Sigmoid colon (tissue), 4 donors: ENCODE results near the gene INTS4.

Source experiments
- EP300 ChIP-seq, 4 donors: sonication (generic); formaldehyde crosslinking; IDR thresholded peaks; one replicate each; pipeline ENCODE4 v1.6.1; 2017; ENCODE audit warnings: antibody characterized with exemption in 4 of 4
- POLR2A ChIP-seq, 2 donors: fragments of 450-650 bp; IDR thresholded peaks; one replicate each; pipeline ENCODE4 v1.6.1; 2016; ENCODE audit warnings: antibody characterized with exemption in 2 of 2, mild to moderate bottlenecking in 2 of 2, moderate library complexity in 2 of 2
- TF ChIP-seq, protein P1 (sequence below), 4 experiments: fragments of 450-650 bp in 3 of 4; fragments of 200-600 bp in 1 of 4; IDR thresholded peaks; one replicate each; pipeline ENCODE4 v1.5.1; 2016 to 2019; ENCODE audit warnings: antibody characterized with exemption in 4 of 4, mild to moderate bottlenecking in 3 of 4, moderate library complexity in 2 of 4

DNA sequence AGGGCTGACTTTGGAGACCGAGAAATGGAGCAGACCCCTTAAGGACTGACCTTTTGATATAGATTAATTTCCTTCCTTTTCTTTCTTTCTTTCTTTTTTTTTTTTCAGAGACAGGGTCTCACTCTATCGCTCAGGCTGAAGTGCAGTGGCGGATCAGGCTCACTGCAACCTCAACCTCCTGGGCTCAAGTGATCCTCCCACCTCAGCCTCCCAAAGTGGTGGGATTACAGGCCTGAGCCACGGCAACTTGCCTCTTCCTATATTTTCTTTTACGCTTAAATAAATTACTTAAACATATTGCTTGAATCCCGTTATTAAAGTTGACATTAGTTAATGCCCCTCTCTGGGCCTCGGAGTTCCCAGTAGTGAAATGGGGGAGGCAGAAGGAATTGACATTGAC lies 29.0 kb upstream of the INTS4 start:
- TF ChIP-seq POLR2A (IDR thresholded peaks at IDR 0.05) (no peak), EP300 (IDR thresholded peaks at IDR 0.05) (no peak)
- TF ChIP-seq, protein P1, sequence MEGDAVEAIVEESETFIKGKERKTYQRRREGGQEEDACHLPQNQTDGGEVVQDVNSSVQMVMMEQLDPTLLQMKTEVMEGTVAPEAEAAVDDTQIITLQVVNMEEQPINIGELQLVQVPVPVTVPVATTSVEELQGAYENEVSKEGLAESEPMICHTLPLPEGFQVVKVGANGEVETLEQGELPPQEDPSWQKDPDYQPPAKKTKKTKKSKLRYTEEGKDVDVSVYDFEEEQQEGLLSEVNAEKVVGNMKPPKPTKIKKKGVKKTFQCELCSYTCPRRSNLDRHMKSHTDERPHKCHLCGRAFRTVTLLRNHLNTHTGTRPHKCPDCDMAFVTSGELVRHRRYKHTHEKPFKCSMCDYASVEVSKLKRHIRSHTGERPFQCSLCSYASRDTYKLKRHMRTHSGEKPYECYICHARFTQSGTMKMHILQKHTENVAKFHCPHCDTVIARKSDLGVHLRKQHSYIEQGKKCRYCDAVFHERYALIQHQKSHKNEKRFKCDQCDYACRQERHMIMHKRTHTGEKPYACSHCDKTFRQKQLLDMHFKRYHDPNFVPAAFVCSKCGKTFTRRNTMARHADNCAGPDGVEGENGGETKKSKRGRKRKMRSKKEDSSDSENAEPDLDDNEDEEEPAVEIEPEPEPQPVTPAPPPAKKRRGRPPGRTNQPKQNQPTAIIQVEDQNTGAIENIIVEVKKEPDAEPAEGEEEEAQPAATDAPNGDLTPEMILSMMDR (IDR thresholded peaks at IDR 0.05), result no peak
